Muscle of arm (tissue), 14 donors: ENCODE data around the gene LRRC63. TPM values are rescaled to one million over a fixed set of nuclear protein-coding genes. Genes with fewer than 3 reads are reported as not detected.
A peak's percentile ranks its signal among the peaks of the same experiment; 100 is the strongest.
"Not testable (repeated sequence)": the region's sequence is repeated elsewhere in the genome, so short reads cannot be mapped to it uniquely, and the experiment has no call there.

Experiments
- DNase-seq: peaks from one replicate; pipeline ENCODE4 v3.0.0-alpha.2; 2013
- long read RNA-seq, 11 donors: transcript quantifications; one replicate each; lab custom pipeline, GENCODE V29; 2026
- polyA plus RNA-seq, 12 donors: library from polyadenylated mRNA; unstranded; fragments of 120-200 nt; gene quantifications; one replicate each; pipeline ENCODE4 v1.2.1, GENCODE V29; 2013; ENCODE audit not compliant: insufficient read length in 12 of 12

Gene LRRC63, protein sequence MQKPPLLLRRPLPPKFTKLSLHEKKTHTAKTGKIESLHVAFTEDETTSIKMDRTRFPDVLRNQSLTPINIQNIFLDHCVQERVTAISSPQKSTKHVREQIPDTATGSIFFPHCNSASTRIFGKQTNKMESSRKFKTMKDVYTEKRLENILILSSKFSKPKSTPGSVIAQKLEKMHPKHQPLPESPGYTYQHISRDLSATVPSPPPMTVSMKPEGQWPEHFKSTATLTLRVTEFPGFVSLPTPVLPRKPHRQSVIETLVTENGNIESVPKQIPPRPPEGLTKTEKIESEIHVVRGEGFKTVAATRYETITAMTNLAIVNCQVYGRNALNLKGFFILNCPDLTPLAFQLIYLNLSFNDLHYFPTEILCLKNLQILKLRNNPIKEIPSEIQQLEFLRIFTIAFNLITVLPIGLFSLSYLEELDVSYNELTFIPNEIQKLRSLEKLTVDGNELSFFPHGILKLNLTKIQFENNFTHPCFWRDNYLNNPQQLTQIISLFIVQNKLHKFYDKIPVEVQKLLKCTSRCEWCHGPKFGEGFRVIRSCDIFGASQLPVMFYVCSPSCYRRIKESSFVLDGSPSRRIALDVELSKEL
- polyA plus RNA-seq, result under 1 TPM in 6 of 12 donors, not detected in 6; 0.08 to 0.18 (median 0.10) TPM
- long read RNA-seq, donor 1, result 0 reads
- long read RNA-seq, donor 2, result 0 reads
- long read RNA-seq, donor 3, result 0 reads
- long read RNA-seq, donor 4, result 0 reads
- long read RNA-seq, donor 5, result 0 reads
- long read RNA-seq, donor 6, result 0 reads
- long read RNA-seq, donor 7, result 0 reads
- long read RNA-seq, donor 8, result 0 reads
- long read RNA-seq, donor 9, result 0 reads
- long read RNA-seq, donor 10, result 0 reads
- long read RNA-seq, donor 11, result 0 reads

DNA sequence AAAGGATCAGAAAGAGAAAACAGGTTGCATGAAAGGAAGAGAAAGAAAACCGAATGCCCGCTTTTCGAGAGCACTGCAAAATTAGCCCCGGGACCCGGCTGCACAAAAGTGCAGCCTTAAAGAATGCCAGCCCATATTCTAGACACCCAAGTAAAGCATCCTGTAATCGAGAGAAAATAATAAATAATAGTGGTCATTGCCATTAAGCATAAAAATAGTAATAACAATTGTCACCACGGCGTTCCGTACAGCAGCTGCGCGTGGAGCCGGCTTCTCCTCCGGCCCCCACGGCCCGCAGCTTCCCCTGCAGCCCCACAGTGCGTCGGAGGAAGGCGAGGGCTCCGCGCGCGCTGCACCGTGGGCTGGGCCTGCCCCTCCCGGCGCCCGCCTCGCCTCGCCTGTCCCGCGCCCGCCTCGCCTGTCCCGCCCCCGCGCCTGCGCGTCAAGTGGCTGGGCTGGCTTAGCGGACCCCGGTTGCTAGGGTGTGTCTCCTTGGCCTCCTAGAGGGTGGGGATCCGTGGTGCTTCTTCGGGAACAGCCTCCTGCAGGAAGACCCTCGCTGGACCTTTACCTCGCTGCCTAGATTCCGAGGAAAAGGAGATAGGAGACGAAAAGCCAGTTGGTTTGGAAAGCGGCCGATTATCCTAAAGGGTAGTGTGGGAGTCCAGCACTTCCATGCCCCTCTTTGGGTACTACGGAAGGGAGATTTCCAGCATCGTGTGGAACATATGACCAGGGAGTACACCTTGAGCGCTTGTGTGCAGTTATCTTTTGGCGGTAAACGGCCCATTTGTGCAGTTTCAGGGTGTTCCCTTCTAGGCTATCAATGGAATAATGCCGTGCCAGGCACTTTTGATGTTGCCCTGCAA, at the start of gene LRRC63:
Gene LRRC63, plus strand, starts transcription at position 446 of the 869 bp plus-strand sequence. CDS start 1,107 bp downstream, outside the sequence.
- DNase-seq, result peak; percentile 43

DNA sequence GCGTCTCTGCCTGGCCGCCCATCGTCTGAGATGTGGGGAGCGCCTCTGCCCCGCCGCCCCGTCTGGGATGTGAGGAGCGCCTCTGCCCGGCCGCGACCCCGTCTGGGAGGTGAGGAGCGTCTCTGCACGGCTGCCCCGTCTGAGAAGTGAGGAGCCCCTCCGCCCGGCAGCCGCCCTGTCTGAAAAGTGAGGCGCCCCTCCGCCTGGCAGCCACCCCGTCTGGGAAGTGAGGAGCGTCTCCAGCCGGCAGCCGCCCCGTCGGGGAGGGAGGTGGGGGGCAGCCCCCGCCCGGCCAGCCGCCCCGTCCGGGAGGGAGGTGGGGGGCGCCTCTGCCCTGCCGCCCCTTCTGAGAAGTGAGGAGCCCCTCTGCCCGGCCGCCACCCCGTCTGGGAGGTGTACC, 49.0 kb upstream of the LRRC63 start:
- not testable (repeated sequence) for DNase-seq

DNA sequence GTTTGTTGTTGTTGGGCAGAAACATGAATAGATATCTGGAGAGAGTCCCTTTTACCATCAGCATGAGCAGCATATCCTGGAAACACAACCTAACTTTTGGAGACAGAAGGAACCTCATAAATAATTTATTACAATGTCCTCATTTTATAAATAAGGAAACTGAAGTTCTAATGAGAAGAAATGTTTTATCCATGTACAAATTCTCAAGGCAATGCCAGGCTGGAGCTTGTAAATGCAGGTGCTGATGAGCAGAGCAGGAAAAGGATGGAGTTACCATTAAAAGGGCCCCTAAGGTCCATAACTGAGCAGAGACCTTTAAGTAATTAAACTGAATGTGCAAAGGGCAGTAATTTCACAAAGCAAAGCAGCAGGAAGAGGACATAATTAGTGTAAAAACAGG, 47.1 kb upstream of the LRRC63 start:
- no peak for DNase-seq

DNA sequence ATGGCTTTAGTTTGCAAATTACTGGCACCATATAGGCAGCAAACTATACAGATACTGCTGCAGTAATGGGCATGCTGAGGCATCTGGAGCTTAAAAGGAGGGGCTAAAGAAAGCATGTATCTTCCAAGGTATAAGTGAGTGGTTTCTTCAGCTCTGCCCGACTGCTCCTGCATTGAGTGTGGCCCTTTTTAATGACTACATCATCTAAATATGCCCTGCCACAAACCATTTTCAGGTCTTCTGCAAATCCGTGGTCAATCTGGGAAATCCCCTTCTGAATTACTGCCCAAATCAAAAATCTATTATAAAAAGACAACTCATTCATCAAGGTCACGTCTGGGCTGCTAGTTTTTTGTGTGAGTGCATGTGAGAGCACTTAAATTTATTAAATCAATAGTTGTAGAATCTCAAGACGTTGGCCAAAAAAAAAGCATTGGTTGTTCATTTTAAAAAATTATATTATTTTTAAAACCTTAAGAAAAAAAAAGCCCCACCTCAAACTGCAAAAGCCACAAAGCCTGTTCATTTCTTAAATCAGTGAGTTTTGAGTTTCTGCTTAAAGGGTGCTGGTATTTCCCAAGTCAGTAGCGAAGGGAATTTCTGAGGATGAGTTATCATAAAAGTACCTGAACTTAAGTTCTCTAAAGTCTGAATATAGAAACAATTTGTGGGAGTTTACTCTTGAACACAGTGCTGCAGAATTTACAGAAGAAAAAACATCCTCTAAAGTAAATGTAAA, 46.1 kb upstream of the LRRC63 start:
- no peak for DNase-seq

DNA sequence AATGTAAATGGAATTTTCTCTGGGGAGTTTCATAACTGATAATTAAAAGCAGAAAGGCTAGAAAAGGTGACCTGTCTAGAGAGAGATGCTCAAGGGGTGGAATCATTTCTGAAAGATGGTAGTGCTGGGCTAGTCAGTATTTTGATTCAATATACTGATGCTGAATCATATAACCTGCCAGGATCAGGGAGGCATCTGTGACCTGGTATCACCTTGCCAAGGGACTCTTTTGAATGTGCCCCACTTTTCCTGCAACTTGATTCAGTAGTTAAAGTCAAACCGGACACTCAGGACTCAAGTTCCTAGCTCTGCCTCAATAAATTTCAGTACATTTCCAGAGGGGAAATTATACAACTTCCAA, 45.5 kb upstream of the LRRC63 start:
- no peak for DNase-seq

DNA sequence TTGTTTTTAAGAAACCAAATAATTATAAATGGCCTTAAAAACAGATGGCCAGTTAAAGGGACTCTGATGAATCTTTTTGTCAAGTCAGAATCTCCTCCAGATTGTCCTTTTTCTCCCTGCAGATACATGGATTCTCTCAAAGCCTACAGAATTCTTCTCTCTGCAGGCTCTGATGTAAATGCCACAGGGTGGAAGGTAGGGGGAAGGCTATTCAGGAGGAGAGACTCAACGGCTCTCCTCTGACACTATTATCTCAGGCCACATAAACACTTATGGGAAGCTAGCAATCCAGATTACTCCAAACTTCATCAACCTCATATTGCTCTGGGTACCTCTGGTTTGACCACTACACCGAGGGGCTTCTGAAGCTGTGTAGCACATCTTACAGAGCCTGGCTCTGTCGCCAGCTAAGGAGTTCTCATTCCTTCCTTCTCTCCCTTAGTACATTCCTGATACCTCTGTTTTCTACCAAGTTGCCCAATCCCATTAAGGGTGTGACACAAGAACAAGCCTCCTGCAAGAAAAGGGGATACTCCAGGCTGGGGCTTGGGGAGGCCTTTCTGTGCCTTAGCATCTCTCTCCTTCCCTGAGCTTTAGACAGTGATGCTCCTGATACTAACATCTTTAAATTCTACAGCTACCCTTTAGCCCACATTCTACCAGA, 44.6 kb upstream of the LRRC63 start:
- DNase-seq, result no peak

DNA sequence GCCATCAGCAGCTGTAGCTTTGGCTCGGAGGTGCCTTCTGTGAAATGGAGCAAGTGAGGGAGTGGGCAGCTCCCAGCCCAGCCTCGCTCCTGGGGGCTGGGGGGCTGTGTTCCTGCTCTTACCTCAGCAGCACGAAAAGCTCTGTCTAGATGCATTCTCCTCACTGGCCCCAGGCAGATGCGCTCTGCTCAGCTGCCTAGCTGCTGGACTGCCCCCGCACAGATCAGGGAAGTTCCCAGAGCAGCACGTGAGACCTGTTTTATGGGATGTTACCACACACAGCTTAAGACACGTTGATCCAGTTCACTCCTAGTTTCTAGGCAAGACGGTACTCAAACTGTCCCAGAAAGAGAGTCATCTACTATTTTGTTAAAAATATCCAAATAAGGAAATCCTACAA, 43.4 kb upstream of the LRRC63 start:
- DNase-seq, result no peak

DNA sequence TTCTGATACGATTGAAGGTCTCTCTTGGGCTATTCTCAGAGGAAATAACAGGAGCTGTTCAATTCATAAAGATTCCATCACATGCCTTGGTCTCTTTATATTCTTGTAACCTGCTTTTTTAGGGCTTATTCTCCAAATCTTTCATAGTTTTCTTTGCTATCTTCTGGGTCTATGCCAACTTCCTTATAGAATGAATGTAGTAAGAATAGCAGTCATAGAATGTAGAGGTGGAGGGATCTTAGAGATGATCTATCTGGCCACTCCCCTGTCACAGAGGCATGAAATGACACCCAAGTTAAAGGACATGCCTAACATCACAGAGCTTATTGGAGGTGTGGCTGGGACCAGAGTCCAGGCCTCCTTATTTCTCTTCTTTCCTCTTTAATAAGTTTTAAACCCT, 42.9 kb upstream of the LRRC63 start:
- DNase-seq, result no peak

DNA sequence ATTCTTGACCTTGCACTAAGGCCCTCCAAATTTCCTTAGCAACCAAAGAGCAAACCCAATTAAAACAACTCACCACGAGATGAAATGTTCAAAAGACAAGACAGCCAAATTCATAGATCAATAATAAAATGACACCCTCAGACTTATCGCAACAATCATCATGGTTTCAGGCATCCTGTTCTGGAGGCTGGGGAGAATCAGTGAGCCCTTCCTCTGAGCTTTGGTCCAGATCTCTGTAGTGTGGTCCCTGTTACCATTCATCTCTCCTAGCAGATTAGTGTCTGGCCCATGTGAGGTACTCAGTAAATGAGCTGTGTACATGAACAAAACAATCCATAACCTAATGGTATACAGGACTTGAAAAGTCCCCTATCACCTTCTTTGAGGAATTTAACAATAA, 42.0 kb upstream of the LRRC63 start:
- DNase-seq, result no peak

DNA sequence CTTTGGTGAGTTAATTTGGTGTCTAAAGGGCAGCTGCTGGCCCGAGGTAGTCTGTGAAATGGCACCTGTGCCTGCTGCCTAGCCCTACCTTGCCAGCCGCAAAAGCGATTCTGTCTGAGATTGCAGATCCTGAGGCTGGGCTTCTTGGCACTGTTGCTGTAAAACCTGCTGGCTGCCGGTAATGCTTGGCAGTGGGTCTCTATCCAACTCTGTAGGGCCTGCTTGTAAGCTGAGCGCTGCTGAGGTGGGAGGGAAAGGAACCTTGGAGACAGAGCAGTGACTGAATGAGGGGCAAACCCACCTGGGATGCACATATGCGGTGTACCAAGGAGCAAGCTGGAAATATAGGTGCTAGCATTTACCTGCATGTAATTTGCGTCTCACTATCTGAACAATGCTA, 41.5 kb upstream of the LRRC63 start:
- DNase-seq, result no peak

DNA sequence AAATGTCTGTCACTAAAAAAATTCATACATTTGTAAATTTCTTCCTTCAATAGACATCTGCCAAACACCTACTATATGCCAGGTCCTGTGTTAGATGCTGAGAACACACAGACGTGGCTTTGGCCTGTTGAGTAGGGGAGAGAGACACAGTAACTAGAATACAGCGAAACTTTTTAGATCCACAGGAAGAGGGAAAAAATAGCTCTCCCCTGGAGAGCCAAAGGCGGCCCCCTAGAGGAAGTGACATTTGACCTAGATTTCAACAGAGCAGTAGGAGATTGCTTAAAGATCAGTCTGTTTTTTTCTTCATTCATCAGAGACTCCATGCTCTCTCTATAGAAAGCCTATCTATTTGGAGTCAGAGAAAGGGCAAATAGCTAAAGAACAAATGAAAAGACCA, 41.0 kb upstream of the LRRC63 start:
- DNase-seq, result no peak

DNA sequence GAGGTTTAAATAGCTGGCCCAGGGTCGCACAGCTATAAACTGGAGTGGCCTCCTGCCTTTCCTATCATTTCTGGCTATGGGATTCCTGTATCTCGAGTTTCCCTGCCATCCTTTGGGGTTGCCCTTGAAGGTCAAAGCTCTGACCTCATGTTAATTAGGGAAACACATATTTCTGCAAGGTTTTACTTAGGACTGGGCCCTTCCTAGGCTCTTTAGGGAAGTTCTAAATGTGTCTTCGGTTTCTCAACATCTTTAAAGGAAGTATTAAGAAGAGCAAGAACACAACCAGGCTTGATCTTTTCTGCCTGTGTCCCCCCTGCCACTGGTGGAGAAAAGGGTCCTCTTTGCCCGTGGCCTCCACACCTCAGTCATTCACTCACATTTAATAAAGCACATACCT, 40.5 kb upstream of the LRRC63 start:
- no peak for DNase-seq

DNA sequence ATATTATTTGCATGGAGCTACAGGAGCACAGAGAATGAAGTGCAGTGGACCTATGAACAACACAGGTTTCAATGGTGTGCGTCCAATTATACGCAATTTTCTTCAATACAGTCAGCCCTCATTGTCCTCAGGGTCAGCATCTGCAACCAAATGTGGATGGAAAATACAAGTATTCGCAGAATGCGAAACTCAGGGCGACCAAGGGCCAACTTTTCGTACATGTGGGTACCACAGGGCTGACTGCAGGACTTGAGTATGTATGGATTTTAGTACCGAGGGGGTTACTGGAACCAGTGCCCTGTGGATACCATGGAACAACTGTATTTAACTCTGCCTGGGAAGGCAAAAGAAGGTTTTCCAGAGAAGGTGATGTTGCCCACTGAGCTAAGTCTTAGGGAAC, 40.0 kb upstream of the LRRC63 start:
- DNase-seq, result no peak

DNA sequence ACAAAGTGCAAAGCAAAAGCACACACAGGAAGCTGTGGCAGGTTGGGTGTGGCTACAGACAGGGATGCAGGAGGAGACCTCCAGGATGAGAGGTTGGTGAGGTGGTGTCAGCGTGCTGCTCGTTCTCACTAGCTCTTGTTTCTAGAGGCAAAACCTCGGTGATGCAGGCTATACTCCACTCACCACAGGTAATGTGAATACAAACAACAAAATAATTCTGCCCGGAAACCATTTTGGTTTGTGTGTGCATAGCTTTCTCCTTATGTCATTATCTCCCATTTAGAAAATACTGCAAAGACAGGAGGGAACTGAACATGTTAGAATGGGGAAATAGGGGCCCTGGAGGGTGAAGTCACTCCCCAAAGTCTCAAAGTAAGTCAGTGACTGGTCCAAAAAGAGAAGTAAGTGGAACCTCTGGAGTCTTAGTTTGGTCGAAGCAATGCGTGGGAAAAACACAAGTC, 39.2 kb upstream of the LRRC63 start:
- no peak for DNase-seq

DNA sequence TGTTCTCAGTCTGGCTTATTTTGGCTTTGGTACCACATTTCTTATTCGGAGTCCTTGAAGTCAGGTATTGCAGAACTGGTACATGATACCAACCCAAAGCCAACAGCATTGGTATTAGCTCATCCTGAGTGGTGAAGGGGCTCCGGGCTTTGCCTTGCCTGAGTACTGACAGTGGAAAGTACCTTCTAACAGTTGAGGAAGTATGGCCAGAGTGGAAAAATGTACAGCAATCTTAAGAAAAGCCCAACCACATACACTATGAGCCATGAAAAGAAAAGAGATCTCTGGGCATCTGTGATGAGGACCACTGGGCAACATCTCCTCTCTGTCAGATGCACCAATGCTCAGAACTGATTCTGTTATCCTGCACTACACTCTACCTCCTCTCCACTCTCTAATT, 38.1 kb upstream of the LRRC63 start:
- no peak for DNase-seq

DNA sequence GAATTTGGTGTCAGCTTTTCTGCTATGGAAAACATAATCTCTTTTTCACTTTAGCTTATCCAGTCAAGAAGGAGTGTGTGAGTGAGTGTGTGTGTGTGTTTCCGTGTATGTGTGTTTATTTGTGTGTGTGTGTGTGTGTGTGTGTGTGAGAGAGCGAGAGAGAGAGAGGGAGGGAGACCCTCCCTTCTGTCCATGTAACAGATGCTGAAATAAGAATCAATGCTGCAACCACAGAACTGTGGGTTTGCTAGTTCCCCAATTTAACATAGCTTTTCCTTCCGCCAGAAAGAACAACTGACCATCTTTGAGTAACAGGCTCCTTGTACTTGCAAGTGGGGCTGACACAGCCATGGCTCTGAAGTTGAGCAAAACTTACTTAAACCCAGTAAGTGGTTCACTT, 35.0 kb upstream of the LRRC63 start:
- no peak for DNase-seq

DNA sequence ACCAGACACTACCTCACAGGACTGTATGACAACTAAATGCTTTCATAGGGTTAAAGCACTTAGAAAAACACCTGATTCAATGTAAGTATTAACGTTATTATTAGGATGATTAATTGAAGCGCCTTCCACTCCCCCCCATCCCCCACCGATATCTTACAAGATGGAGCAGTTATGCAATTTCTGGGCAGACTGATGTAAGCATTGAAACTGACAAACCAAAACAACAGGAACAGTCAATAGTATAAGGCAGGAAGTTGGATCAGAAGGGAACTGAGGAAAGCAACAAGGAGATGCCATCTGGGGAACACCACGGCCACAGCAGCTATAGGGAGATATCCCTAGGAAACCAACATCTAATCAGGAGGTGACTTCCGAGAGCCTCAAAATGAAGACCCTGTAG, 33.6 kb upstream of the LRRC63 start:
- DNase-seq, result no peak

DNA sequence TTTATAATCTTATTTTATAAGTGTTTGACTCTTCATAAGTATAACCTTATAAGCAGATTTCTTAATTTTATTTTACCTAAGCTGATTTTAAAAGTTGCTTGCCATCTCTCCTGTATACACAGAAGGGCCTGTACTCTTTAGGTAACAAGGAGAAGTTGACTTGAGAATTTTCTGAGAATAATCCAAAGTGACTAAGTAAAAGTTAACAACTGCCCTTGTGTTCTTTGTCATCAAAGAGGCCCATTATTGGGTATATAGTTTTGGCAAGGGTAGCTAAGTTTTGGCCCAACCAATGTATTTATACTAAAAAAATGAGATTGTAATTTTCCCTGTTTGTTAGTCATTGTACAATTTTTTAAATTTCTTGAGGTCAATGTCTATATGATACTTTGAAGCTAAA, 32.9 kb upstream of the LRRC63 start:
- DNase-seq, result no peak

DNA sequence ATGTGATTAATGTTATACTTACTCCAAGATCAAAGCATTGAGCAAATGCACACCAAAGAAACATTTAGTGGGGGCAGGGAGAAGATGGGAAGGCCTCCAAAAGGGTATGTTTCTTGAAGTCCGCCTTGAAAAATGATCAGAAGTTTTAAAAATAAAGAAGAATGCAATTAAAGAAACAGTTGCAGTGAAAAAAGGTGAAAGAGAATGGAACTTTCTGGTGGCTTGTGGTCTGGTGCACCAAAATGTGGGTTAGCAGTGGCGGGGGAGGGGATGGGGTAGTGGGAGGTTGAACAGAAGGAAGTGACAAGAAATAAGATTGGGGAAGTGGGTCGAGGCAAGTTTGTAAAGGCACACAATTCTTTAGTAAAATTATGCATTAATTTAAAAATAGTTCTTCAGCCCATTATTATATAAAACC, 32.2 kb upstream of the LRRC63 start:
- DNase-seq, result no peak

DNA sequence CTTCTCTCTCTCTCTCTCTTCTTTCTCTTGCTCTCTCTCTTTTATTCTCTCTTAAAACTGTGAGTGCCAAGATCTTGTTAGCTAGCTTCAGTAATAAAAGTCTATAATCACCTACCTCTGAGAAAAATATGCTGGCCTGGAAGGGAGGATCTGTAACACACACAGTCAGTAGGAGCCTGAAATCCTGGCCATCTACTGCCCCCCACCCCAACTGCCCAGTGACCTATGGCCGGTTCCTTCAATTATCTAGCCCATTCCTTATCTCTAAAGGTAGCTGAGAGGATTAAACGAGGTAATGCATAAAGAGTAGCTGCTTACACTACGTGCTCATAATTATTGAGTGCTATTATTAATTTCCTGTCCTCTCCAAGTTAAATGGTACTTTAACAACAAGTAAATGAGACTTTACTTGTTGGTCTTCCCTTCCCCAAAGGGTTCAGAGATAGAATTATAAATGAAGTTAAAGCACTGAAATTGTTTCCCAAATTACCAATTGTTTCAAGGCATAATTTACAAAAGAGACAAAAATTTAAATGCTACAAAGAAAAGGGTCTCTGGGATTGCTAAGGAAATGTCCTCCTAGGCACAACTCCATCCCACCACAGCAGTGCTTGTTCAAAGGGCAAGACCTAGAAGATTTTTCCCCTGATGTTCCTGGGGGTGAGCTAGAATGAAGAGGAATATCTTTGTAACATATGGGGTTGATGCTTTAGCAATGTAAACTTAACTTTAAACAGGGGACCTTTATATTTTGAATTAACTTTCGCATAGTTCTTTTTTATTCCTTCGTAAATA, 31.6 kb upstream of the LRRC63 start:
- DNase-seq, result no peak
